Fibroblast of peridontal ligament (primary cell): ENCODE data around the gene VWA5B2.
"Not testable (repeated sequence)": the region's sequence is repeated elsewhere in the genome, so short reads cannot be mapped to it uniquely, and the experiment has no call there.

Source experiments
- DNase-seq: peaks from one replicate; pipeline ENCODE4 v3.0.0-alpha.2; 2010; ENCODE audit errors: extremely low read depth

VWA5B2 gene

DNA sequence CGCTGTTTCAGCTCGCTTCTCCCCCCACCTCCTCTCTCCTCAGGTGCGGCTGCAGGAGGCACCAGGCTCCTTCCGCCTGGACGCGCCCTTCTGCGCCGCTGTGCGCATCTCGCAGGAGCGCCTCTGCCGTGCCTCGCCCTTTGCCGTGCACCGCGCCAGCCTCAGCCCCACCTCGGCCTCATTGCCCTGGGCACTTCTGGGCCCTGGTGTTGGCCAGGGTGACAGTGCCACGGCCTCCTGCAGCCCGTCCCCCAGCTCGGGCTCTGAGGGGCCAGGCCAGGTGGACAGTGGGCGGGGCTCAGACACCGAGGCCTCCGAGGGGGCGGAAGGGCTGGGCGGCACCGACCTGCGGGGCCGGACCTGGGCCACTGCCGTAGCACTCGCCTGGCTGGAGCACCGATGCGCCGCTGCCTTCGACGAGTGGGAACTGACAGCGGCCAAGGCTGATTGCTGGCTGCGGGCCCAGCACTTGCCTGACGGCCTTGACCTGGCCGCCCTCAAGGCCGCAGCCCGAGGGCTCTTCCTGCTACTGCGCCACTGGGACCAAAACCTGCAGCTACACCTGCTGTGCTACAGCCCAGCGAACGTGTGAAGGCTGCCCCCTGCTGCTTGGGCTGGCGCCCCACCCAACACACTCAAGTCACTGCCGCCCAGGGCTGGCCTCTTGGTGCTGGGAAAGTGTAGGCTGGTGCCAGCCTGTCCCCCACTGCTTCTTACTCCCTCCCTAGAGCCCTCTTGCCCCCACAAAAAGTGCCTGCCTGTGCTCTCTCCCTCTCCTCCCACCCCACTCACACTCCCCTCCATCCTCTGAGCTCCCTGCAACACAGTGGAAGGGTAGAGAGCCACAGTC is 12.3 kb downstream of the VWA5B2 start:
- no peak for DNase-seq

DNA sequence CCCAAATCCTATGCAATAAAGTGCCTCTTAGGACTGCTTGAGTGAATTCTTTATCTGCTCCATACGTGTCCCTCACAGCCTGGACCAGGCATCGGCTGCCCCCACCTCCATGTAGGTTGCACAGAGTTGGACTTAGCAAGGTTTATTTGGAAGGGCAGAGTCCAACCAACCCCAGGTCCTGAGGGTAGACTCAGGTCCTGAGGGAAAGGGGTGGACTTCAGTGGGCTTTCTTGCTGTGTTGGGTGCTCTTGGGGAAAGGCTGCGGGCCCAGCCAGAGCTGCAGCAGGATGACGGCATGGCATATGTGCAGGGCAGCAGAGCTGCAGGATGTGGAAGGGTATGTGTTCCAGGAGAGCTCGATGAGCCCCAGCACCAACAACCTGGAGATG is 12.9 kb downstream of the VWA5B2 start:
- no peak for DNase-seq

DNA sequence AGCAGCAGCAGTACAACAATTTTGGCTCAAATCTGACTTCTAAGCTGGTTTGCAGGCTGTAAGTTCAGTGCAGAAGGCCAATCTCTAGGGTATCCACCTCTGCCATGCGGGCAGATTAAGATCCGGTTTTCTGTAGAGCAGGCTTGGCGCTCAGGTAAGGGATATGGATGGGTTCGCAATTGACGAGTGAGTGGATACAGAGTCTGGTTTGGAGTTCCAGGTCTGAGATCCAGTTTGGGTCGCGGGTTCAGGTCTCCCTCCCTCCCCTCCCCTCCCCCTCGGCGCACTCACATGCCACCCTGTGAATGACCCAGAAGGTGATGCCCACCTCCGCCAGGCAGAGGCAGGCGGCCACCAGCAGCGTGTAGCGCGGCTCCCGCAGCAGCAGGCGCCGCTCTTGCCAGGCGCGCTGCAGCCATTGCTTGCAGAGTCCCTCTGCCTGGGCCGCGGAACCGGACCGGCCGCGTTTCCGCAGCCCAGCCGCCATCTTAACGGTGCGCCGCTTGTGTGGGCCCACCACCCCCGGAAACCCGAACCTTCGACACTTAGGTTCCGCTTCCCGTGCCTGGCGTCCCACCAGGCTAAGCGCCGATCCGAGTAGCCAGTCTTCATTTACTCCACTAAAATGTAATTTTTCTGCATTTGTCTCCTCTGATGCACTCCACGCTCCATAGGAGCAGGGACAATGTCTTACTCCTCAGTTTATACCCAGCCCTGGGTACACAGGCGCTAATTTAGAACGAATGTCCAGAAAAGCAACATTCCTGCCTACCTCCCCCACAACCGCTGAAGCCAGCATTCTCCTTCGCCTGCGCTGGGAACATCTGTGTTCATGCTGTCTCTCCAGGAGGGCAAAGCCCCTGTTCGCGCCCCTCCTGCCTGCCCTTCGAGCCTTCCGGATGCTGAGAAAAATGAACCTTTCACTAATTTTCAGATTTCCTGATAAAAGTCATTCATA is 19.3 kb downstream of the VWA5B2 start, which contains the start of gene ALG3:
Gene ALG3, minus strand, starts transcription at position 509 of the 958 bp plus-strand sequence. Its CDS starts 22 bp downstream, at position 487.
- DNase-seq = peak; percentile 87

DNA sequence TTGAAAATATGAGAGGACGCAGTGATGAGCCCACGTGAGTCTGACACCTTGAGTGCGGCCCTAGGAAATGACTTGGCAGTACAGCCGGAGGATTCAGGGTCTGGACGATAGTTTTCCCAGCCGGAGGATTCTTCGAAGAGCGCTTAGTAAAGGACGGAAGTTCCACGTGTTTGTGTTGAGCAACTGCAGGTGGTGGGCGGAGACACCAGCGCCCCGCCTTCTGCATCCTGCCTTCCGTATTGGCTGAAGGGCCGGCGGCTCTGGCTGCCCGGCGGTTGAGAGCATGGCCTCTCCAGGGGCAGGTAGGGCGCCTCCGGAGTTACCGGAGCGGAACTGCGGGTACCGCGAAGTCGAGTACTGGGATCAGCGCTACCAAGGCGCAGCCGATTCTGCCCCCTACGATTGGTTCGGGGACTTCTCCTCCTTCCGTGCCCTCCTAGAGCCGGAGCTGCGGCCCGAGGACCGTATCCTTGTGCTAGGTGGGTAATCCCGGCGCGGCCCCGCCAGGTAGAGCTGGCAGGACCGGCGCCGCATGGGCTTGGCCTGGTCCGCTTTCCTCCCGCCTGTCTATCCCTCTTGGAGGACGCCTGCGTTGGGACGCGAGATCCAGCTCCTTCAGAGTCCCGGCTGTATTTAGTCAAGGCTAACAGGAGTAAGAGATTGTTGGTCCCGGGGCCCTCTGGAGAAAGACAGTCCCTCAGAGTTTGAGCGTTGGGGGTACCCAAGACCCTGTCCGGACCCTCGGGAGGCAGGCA is 20.2 kb downstream of the VWA5B2 start, which contains the start of gene EEF1AKMT4:
Gene EEF1AKMT4, plus strand, starts transcription at position 261 of the 755 bp plus-strand sequence. Its CDS starts 23 bp downstream, at position 284.
- peak; percentile 98 for DNase-seq

DNA sequence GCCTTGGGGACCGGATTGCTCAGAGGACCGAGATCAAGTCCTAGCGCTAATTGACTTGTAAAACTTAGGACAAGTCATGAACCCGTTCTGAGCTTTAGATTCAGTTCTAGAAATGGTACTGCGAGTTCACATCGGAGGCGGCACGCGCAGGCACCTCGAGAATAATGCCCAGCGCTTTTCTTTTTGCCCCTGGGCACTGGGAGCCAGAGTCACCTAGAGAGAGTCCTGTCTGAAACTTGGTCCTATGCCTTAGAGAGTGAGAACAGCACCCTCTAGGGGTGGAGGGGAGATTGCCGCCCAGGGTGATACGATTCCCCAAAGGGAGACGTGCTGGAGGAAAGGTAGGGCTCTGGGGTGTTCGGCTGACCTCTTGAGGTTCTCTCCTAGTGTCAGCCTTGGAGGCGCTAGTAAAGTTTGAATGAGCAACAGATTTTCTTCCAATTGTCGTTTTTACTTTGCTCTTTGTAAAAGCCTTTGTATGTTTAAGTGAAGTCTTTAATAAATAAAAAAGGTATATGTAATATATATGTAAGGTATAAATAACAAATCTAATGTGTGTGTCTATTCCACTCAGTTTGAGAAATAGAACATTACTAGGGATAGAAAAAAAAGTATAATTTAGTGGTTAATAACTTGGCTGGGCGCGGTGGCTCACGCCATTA is 20.9 kb downstream of the VWA5B2 start:
- peak; percentile 87 for DNase-seq

DNA sequence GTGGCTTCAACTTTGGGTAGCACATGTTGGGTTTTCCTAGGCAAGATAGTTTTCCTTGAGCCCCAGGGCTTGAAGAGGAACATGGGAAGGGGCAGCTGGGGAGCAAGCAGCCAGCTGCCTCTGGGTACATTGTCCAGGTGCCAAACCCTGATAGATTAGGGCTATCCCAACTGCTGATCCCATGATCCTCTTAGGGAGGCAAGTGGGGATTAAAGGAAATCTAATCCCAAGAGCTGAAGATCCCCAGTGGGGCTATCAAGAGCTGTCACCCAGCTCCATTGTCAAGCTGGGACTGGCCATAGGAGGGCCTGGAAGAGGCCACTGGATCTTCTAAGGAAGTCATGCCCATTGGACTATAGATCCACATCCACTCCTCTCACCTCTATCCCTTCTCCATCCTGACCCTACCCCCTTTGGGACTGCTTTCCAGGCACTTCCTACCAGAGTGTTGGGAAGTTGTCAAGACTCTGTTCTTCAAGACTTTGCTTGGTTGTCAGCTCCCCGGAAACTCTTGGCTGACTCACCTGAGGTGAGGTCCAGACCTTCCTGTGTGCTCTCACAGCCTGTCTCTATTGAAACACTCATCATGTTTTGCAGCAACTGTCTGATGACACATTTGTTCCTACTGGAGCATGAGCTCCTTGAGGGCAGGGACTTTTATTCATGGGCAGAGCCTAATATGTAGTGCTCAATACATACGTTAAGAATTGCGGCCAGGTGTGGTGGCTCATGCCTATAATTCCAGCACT is 26.1 kb downstream of the VWA5B2 start:
- DNase-seq = no peak

DNA sequence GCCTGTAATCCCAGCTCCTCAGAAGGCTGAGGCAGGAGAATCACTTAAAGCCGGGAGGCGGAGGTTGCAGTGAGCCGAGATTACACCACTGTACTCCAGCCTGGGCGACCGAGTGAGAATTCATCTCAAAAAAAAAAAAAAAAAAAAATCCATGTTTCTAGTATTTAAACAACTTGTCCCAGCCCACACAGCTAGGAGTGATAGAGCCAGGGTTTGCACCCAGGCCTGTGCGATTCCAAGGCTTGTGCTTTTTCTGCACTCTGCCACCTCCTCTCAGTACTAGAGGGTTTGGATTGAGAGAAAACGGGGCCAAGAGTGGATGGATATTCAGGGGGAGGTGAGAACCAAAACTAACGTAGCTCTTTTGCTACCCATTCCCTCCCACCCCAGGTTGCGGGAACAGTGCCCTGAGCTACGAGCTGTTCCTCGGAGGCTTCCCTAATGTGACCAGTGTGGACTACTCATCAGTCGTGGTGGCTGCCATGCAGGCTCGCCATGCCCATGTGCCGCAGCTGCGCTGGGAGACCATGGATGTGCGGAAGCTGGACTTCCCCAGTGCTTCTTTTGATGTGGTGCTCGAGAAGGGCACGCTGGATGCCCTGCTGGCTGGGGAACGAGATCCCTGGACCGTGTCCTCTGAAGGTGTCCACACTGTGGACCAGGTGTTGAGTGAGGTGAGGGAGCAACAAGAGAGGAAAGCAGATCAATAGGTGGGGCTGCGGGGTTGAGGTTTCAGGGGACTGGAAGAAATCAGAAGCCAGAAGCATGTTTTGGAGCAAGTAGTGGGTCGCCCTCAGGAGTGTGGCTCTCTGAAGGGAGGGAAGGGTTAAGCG is 27.9 kb downstream of the VWA5B2 start:
- no peak for DNase-seq

DNA sequence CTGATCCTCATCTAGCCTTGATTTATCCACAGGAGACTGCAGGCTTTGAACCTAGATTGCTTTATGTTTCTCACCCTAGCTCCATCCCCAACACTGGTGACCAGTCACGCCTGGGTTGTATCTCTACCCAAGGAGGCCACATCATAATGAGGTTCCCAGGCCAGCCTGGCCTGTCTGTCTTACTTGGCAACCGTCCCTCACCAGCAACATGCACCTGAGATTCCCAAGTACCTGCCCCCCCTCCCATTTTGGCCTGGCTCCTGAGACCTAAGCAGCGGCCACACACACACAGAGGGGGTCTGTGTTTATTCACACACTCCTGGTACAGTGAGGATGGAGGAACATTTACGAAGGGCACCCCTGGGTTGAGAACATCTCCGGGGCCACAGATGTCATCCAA is 29.5 kb downstream of the VWA5B2 start:
- DNase-seq = no peak

DNA sequence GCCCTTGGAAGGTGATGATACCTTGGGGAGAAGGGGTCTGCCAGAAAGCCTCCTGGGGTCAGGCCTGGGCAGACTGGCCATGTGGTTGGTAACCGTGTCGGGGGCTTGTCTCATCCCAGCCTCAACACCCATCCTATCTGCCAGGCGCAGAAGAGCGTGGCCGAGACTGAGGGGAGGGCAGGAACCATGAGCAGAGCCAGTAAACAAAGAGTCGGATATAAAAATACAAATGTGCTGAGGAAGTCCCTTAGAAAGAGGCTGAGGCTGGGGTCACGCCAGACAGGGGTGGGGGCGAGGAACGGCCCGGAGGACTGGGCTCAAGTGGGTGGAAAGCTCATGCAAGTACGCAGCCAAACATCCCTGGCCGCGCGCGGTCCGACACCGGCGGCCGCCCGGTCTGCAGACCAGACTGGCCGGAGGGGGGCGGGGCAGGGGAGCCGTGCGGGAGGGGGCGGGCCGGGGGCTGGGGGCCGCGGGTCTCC is 30.1 kb downstream of the VWA5B2 start:
- DNase-seq = no peak

DNA sequence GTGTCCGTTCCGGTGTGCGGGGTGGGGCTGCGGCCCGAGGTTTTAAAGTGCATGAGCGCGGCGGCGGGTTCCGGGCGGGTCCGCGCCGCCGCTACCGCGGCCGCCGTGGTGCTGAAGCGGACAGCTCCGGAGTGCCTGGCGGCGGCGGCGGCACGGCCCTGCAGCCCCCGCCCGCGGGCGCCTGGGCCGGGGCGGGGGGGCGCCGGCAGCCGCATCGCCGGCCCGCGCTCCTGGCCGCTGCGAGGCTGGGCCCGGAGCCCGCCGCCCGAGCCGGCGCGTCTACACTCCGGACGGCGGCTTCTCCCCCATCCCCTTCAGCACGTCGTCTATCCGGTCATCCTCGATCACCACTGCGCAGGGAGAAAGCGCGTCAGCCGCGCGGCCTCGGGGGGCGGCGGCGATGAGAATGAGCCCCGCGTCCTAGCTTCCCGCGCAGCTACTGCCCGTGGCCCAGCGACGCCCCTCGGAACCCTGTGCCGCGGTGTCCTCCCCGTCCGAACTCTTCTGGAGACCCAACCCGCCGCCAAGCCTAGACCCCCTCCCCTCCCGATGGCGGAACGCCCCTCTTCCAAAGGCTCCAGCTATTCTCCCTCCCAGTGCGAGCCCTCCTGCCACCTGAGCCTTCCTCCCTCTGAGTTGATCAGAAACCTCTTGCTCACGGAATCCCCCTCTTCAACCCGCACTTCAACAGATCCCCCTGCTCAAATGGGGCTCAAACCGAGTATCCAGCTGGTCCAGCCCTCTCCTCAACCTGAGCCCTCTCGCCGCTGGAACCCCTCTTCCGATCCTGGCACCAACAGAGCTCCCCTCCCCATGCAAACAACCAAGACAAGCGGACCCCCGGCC is 30.7 kb downstream of the VWA5B2 start:
- peak; percentile 3 for DNase-seq

DNA sequence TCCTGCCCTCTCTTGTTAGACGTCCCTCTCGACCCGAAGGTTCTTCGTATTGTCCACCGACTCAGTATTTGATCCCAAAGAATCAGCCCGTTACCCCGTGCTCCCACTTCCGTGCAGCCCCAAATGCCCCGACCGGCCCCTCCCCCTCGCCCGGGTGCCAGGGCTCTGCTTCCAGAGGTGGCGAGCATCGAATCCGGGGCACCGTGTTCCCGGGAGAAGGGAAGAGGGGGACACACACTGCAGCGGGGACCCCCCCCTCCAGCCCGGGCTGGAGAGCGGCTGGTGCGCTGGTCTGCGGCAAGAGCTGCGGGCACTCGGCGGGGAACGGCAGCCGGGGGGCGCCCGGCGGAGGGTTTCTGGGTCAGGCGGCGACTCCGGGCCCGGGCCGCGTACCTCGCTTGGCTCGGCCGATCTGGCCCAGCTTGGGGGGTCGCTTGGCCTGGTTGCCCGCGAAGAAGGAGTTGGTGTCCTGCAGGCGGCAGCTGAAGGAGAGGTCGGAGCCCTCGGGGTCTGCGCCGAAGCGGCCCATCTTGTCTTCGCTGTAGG is 31.4 kb downstream of the VWA5B2 start:
- DNase-seq = no peak

DNA sequence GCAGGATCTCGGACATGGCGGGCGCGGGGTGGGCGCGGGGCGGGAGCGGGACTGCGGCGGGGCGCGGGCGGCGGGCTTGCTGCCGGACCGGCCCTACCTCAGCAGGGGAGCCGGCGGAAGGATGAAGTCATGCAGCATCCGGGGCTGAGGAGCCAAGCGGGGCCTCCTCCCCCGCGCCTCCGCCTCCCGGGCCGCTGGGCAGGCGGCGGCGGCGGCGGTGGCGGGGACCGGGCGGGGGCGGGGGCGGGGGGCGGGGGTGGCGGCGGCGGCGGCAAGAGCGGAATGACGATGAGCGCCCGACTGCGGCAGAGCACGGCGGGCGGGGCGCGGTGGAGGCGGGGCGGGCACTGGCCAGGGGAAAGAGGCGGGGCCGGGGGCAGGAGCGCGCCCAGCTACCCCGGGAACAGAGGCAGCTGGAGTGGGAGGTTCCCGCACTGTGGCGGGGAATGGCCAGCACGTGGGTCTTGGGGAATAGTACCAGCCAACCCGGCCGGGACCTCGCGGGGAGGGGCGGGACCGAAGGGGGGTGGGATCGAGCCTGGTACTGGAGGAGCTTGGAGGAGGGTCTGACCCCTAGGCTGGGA is 32.0 kb downstream of the VWA5B2 start, which contains the start of gene CAMK2N2:
Gene CAMK2N2, minus strand, starts transcription at position 284 of the 584 bp plus-strand sequence. Its CDS starts 268 bp downstream, at position 16.
- peak; percentile 17 for DNase-seq

DNA sequence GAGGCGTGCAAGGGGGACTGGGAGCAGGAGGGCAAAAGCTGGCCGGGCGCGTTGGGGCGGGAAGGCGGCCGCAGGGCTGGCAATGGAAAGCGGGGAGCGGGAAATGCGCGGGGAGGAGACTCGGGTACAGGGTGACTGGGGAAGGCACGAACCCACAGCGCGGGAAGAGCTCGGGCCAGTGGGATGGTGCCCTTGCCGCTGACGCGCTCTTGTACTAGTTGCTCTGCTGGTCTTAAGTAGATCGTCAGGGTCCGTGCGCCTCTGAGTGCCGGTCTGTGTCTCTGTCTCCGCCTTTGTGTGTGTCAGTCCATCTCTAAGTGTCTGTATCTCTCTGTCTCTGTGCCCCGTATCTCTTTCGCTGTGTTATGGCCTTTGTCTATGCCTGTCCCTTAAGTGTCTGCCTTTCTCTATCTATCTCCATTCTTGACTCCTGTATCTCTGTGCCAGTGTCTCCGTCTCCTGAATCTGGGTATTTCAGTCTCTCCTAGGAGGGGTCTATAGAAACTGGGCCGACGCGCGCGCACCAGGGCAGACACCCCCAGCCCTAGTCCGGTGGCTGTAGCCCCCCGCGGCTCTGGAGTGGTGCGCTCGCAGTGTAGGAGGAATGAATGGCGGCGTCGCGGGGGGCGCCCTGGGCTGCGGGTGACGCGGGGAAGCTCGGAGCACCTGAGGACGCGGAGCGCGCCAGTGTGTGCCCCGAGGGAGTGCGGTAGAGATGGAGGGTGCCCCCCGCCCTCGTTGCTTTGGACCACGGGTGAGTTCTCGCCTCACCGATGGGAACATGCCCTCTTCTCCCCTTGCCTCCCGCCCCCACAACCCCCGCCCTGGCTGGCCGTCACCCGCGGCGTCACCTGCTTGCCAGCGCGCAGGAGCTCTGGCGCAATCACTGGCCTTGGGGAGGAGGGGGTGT is 32.7 kb downstream of the VWA5B2 start:
- peak; percentile 30 for DNase-seq

DNA sequence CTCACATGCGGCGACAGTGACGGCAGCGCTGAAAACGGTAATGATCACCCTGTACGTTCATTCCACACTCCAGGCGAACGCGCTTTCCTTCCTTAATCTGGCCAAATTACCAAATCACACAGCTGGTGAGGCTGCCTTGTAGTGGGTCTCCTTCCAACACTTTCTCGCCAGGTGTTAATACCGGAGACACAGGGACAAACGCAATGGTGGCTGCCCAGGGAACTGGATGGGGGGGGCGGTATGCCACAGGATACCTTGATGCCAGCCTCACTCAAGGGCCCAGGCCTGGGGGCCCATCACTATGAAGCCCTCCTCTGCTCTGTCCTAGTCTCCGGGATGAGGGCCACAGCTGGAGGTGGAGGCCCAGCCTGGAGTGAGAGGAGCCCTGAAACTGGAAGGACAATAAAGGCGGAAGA is 33.4 kb downstream of the VWA5B2 start:
- DNase-seq = no peak

DNA sequence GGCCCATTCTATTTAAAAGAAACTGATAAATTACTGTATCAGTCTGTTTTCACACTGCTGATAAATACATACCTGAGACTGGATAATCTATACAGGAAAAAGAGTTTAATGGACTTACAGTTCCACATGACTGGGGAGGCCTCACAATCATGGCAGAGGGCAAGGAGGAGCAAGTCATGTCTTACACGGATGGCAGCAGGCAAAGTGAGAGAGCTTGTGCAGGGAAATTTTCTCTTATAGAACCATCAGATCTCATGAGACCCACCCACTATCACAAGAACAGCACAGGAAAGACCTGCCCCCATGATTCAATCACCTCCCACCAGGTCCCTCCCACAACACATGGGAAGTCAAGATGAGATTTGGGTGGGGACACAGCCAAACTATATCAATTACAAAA is 37.9 kb downstream of the VWA5B2 start:
- not testable (repeated sequence) for DNase-seq

DNA sequence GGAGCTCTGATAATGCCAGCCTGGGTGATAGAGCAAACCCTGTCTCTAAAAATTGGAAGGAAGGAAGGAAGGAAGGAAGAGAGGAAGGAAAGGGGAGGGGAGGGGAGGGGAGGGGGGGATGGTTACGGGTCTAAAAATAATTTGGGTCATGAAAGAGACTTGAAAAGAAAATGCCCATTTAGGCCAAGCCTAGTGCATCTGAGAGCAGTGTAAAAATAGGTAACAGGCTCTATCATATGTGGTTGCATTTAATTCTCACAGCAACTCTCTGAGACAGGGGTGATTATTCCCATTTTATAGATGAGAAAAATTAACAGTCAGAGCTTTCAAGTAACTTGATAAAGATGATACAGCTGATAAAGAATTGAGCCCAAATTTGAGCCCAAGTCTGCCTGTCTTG is 42.9 kb downstream of the VWA5B2 start:
- no peak for DNase-seq

DNA sequence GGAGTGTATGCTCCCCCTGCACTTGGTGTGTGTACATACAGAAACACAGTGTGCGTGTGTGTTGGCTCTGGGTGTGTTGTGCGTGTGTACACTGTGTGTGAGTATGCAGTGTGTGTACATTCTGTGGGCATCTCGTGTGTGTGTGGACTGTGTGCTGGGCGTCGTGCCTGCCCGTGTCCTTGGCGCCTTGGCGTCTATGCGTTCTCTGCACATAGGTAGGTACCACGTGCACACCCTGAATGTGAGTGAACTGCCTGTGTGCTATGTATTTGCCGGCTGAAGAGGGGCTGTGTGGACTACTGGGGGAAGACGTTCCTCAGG is 46.0 kb downstream of the VWA5B2 start:
- no peak for DNase-seq
